Aorta (tissue), 5 donors: ENCODE measurements around the gene ZMAT2. TPM values are rescaled to one million over a fixed set of nuclear protein-coding genes. Genes with fewer than 3 reads are reported as not detected.

Experiments
- ATAC-seq: fragments of 200-7000 bp; cut with Tn5 transposase; one replicate; pipeline ENCODE4 v1.9.1; 2022; ENCODE audit warnings: moderate library complexity; ENCODE audit not compliant: low FRiP score
- DNase-seq, 2 donors: peaks; one replicate each; pipeline ENCODE4 v3.0.0-alpha.2; 2020
- H3K27ac ChIP-seq, 2 donors: one replicate each; pipeline ENCODE4 v1.5.1; 2013; ENCODE audit warnings: low read length in 2 of 2, mild to moderate bottlenecking in 2 of 2, moderate library complexity in 2 of 2, control low read depth in 1 of 2, inconsistent platforms in 1 of 2, low read depth in 1 of 2
- H3K27me3 ChIP-seq, 2 donors: one replicate each; pipeline ENCODE4 v1.6.1; 2013; ENCODE audit warnings: control low read depth in 1 of 2, low read length in 1 of 2, mild to moderate bottlenecking in 1 of 2, moderate library complexity in 1 of 2; ENCODE audit not compliant: insufficient read depth in 2 of 2, control insufficient read depth in 1 of 2
- H3K36me3 ChIP-seq, 2 donors: one replicate each; pipeline ENCODE4 v1.6.1; 2013; ENCODE audit warnings: control low read depth in 1 of 2, low read length in 1 of 2, mild to moderate bottlenecking in 1 of 2; ENCODE audit not compliant: insufficient read depth in 2 of 2, control insufficient read depth in 1 of 2
- H3K4me1 ChIP-seq, 2 donors: one replicate each; pipeline ENCODE4 v1.6.1; 2013; ENCODE audit warnings: low read length in 2 of 2, control low read depth in 1 of 2, mild to moderate bottlenecking in 1 of 2, moderate library complexity in 1 of 2; ENCODE audit not compliant: insufficient read depth in 2 of 2, control insufficient read depth in 1 of 2
- H3K4me3 ChIP-seq, 2 donors: one replicate each; pipeline ENCODE4 v1.5.1; 2013; ENCODE audit warnings: low read length in 2 of 2, control low read depth in 1 of 2, mild to moderate bottlenecking in 1 of 2
- H3K9me3 ChIP-seq: one replicate; pipeline ENCODE4 v1.6.1; 2013; ENCODE audit warnings: mild to moderate bottlenecking, low read length; ENCODE audit not compliant: control insufficient read depth
- WGBS, 2 donors: extraction: QIAGEN DNeasy Blood & Tissue Kit; methylation state at CpG; one replicate each; pipeline ENCODE4 v1.1.7; 2013; 5-methylcytosine and 5-hydroxymethylcytosine counted together
- intact Hi-C, 2 donors: fragments of 100-400 bp; cut with DNase I; formaldehyde crosslinking; loops; one replicate each; pipeline versions ENCODE4 v1.14.2 to v1.15.0; 2022
- polyA plus RNA-seq, 2 donors: library from polyadenylated mRNA; stranded (reverse); fragments of 200-250 nt; gene quantifications; one replicate each; pipeline ENCODE4 v1.2.3, GENCODE V29; 2013
- total RNA-seq, 2 donors: library from RNA; stranded (reverse); fragmentation: NEBNext Ultra II Directional; extraction: Animal tissue kit (Norgen Biotek cat#: 25700); gene quantifications; one replicate each; pipeline ENCODE4 v1.2.1, GENCODE V29; 2021
- donor health status: healthy with polysubstance abuse.
- donor health status: Bipolar disorder and iron deficiency.
- donor health status: DM: no; HTN: no; CAD: no.
- donor health status: DM: no; HTN: no; CAD: no.
- donor health status: DM: yes; HTN: yes; CAD: no.

ZMAT2 gene
- total and polyA plus RNA-seq, 4 donors, result 39.0 to 143 (median 56.0) TPM

- no peaks in the 10 kb centered on the region for H3K4me1 ChIP-seq
- H3K4me3 ChIP-seq, result no peak overlapping the region
- ATAC-seq (no peak), DNase-seq (peak in 1 of 2 donors; percentile 86)
- no peaks in the 10 kb centered on the region for H3K9me3 ChIP-seq
- WGBS, 2 donors, result 52 to 56% methylated on average over 70 of the region's 70 CpGs
- H3K36me3 ChIP-seq, result peaks cover 0 to 19% of the 10 kb centered on the region in 2 donors
- intact Hi-C loops, result no loop called here
- no peaks in the 10 kb centered on the region for H3K27me3 ChIP-seq
- no peak overlapping the region for H3K27ac ChIP-seq
These were observed 27.6 kb upstream of the ZMAT2 start for GRCh38 chr5:140672455-140673186.

GRCh38 chr5:140673187-140673976 is 26.9 kb upstream of the ZMAT2 start, which contains the start of gene DND1:
DND1 (minus strand) TSS chr5:140673576; CDS start chr5:140673542, 34 bp downstream.
- Histone ChIP-seq H3K27me3 (no peaks in the 10 kb centered on the region), H3K4me1 (no peaks in the 10 kb centered on the region), H3K27ac (no peak within 1 kb of the TSS), H3K4me3 (no peak within 1 kb of the TSS), H3K36me3 (peaks cover 0 to 16% of the 10 kb centered on the region in 2 donors), H3K9me3 (no peaks in the 10 kb centered on the region)
- intact Hi-C loops, result no loop called here
- no peak for DNase-seq
- 81% methylated on average over 32 to 45 of the region's 45 CpGs for WGBS, 2 donors
- ATAC-seq, result peak; percentile 4

GRCh38 chr5:140674211-140674610 is 26.0 kb upstream of the ZMAT2 start:
- H3K4me3 ChIP-seq, result no peak overlapping the region
- no peak overlapping the region for H3K27ac ChIP-seq
- no peaks in the 10 kb centered on the region for H3K27me3 ChIP-seq
- WGBS, 2 donors, result 87 to 88% methylated on average over 2 of the region's 2 CpGs
- H3K36me3 ChIP-seq, result peaks cover 0 to 13% of the 10 kb centered on the region in 2 donors
- no peak for ATAC-seq
- no peak for DNase-seq
- H3K9me3 ChIP-seq, result no peaks in the 10 kb centered on the region
- intact Hi-C loops, result no loop called here
- H3K4me1 ChIP-seq, result no peaks in the 10 kb centered on the region

GRCh38 chr5:140674629-140675028 is 25.6 kb upstream of the ZMAT2 start:
- Histone ChIP-seq H3K4me1 (no peaks in the 10 kb centered on the region), H3K4me3 (no peak overlapping the region), H3K27me3 (no peaks in the 10 kb centered on the region), H3K36me3 (peaks cover 0 to 12% of the 10 kb centered on the region in 2 donors), H3K9me3 (no peaks in the 10 kb centered on the region), H3K27ac (no peak overlapping the region)
- intact Hi-C loops, result no loop called here
- 87 to 88% methylated on average over 4 of the region's 4 CpGs for WGBS, 2 donors
- no peak for DNase-seq
- no peak for ATAC-seq

- Histone ChIP-seq H3K4me1 (no peaks in the 10 kb centered on the region), H3K9me3 (no peaks in the 10 kb centered on the region), H3K27me3 (no peaks in the 10 kb centered on the region), H3K4me3 (no peak overlapping the region), H3K27ac (no peak overlapping the region), H3K36me3 (peaks cover 3 to 16% of the 10 kb centered on the region in 2 donors)
- DNase-seq (no peak), ATAC-seq (no peak)
- intact Hi-C loops, result no loop called here
- 96 to 99% methylated on average over 3 of the region's 3 CpGs for WGBS, 2 donors
These were observed 22.3 kb upstream of the ZMAT2 start for GRCh38 chr5:140677947-140678346.

- intact Hi-C loops, result no loop called here
- Histone ChIP-seq H3K4me3 (no peak overlapping the region), H3K27ac (no peak overlapping the region), H3K27me3 (no peaks in the 10 kb centered on the region), H3K9me3 (no peaks in the 10 kb centered on the region), H3K36me3 (peaks cover 3 to 16% of the 10 kb centered on the region in 2 donors), H3K4me1 (no peaks in the 10 kb centered on the region)
- DNase-seq (no peak), ATAC-seq (no peak)
- WGBS, 2 donors, result 96 to 97% methylated on average over 7 of the region's 7 CpGs
These were observed 21.3 kb upstream of the ZMAT2 start for GRCh38 chr5:140678993-140679392.

GRCh38 chr5:140690376-140690932 is 9.8 kb upstream of the ZMAT2 start:
- peak overlapping the region; percentile 43 to 93 for H3K4me3 ChIP-seq
- H3K27ac ChIP-seq, result peak overlapping the region in 1 of 2 donors; percentile 33
- ATAC-seq, result no peak
- H3K27me3 ChIP-seq, result no peaks in the 10 kb centered on the region
- peaks cover 0 to 3% of the 10 kb centered on the region in 2 donors for H3K4me1 ChIP-seq
- intact Hi-C loops, result loop anchor here in 1 of 2 donors (5.0 kb wide), 1 partner anchor 43 kb away; the partner anchor contains the start of genes IK and NDUFA2
- DNase-seq, result no peak
- WGBS, 2 donors, result 51 to 54% methylated on average over 8 of the region's 8 CpGs
- H3K9me3 ChIP-seq, result no peaks in the 10 kb centered on the region
- peaks cover 0 to 4% of the 10 kb centered on the region in 2 donors for H3K36me3 ChIP-seq
